ENCODE data around the gene ADAMTSL4. TPM values are rescaled to one million over a fixed set of nuclear protein-coding genes. Genes with fewer than 3 reads are reported as not detected.

Gene ADAMTSL4
- total RNA-seq, 4 donors from 2014 or later: 27.1 to 66.5 (median 36.3) TPM

GRCh38 chr1:150606463-150607142 lies 57.4 kb downstream of the ADAMTSL4 start:
- peaks cover 0 to 40% (median 20%) of the 10 kb centered on the region in 3 donors for H3K4me1 ChIP-seq
- no peaks in the 10 kb centered on the region for H3K36me3 ChIP-seq
- 97 to 100% methylated on average over 2 to 7 of the region's 7 CpGs for WGBS, 2 donors (ENCODE audit: low coverage in 1 of 2)
- H3K27ac ChIP-seq: no peak overlapping the region
- no peak overlapping the region for H3K4me3 ChIP-seq
- TF ChIP-seq EP300 (IDR thresholded peaks at IDR 0.05) (no peak), CTCF (IDR thresholded peaks at IDR 0.05) (no peak), POLR2AphosphoS5 (IDR thresholded peaks at IDR 0.05) (no peak), POLR2A (IDR thresholded peaks at IDR 0.05) (no peak)
- H3K9me3 ChIP-seq: no peaks in the 10 kb centered on the region
- H3K27me3 ChIP-seq: no peaks in the 10 kb centered on the region
- no peak for ATAC-seq

GRCh38 chr1:150609732-150610131 lies 60.5 kb downstream of the ADAMTSL4 start:
- ATAC-seq: no peak
- Histone ChIP-seq H3K27me3 (no peaks in the 10 kb centered on the region), H3K36me3 (peaks cover 0 to 11% of the 10 kb centered on the region in 2 donors), H3K4me3 (no peak overlapping the region), H3K4me1 (peaks cover 0 to 65% (median 31%) of the 10 kb centered on the region in 3 donors), H3K27ac (peak overlapping the region; percentile 56 to 84 (median 82)), H3K9me3 (no peaks in the 10 kb centered on the region)
- WGBS, 2 donors (ENCODE audit: low coverage in 1 of 2): 11 to 15% methylated on average over 2 of the region's 2 CpGs
- no peak for TF ChIP-seq EP300 (IDR thresholded peaks at IDR 0.05)
- TF ChIP-seq POLR2A (IDR thresholded peaks at IDR 0.05): no peak
- TF ChIP-seq CTCF (IDR thresholded peaks at IDR 0.05): no peak
- TF ChIP-seq POLR2AphosphoS5 (IDR thresholded peaks at IDR 0.05): no peak

Small RNAs within 50 kb of the gene (small RNA-seq; reads per million reads assigned to genes)
- gene MIR4257: 0 reads per million in 4 donors
- gene RF00015: 0 reads per million in 4 donors
- gene RF00561: 0 reads per million in 4 donors
- gene RN7SL473P: 0 reads per million in 4 donors
- 0 reads per million in 4 donors for gene RN7SL600P

Other genes with a start within 250 kb of the ADAMTSL4 start
- 10 to 100 TPM; 28.1 to 74.9 (median 40.3) TPM for gene PRPF3, start 227.9 kb upstream of the ADAMTSL4 start, total RNA-seq
- 10 to 100 TPM; 17.0 to 31.3 (median 26.2) TPM for gene RPRD2, start 185.3 kb upstream of the ADAMTSL4 start, total RNA-seq
- 10 to 100 TPM in 2 of 4 donors, 1 to 10 TPM in 2; 6.7 to 32.2 (median 10.6) TPM for gene TARS2, start 62.0 kb upstream of the ADAMTSL4 start, total RNA-seq
- gene ECM1, start 41.3 kb upstream of the ADAMTSL4 start, total RNA-seq: 10 to 100 TPM; 12.6 to 29.7 (median 19.4) TPM
- not detected for gene FALEC, start 33.7 kb upstream of the ADAMTSL4 start, total RNA-seq
- gene MCL1, start 30.2 kb downstream of the ADAMTSL4 start, total RNA-seq: 100 to 1,000 TPM; 212 to 353 (median 317) TPM
- 100 to 1,000 TPM; 154 to 191 (median 167) TPM for gene ENSA, start 80.2 kb downstream of the ADAMTSL4 start, total RNA-seq
- 10 to 100 TPM; 18.5 to 27.9 (median 21.0) TPM for gene GOLPH3L, start 147.7 kb downstream of the ADAMTSL4 start, total RNA-seq
- 1 to 10 TPM in 1 of 4 donors, under 1 TPM in 1, not detected in 2; 0.94 to 1.6 TPM for gene HORMAD1, start 171.5 kb downstream of the ADAMTSL4 start, total RNA-seq
- gene CTSS, start 216.4 kb downstream of the ADAMTSL4 start, total RNA-seq: 10 to 100 TPM in 3 of 4 donors, 1 to 10 TPM in 1; 9.3 to 80.3 (median 50.4) TPM